ENCODE results near the gene CUX1.
"Not testable (repeated sequence)": the region's sequence is repeated elsewhere in the genome, so short reads cannot be mapped to it uniquely, and the experiment has no call there.

DNA sequence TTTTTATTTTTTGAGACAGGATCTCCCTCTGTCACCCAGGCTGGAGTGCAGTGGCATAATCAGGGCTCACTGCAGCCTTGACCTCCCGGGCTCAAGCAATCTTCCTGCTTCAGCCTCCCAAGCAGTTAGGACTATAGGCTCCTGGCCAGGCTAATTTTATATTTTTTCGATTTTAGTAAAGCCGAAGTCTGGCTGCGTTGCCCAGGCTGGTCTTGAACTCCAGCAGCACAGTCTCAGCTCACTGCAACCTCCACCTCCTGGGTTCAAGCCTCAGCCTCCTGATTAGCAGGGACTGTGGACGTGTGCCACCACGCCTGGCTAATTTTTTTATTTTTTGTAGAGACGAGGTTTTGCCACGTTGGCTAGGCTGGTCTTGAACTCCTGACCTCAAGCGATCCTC, 225.4 kb downstream of the CUX1 start:
- TF ChIP-seq, protein P1, sequence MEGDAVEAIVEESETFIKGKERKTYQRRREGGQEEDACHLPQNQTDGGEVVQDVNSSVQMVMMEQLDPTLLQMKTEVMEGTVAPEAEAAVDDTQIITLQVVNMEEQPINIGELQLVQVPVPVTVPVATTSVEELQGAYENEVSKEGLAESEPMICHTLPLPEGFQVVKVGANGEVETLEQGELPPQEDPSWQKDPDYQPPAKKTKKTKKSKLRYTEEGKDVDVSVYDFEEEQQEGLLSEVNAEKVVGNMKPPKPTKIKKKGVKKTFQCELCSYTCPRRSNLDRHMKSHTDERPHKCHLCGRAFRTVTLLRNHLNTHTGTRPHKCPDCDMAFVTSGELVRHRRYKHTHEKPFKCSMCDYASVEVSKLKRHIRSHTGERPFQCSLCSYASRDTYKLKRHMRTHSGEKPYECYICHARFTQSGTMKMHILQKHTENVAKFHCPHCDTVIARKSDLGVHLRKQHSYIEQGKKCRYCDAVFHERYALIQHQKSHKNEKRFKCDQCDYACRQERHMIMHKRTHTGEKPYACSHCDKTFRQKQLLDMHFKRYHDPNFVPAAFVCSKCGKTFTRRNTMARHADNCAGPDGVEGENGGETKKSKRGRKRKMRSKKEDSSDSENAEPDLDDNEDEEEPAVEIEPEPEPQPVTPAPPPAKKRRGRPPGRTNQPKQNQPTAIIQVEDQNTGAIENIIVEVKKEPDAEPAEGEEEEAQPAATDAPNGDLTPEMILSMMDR (IDR thresholded peaks at IDR 0.05; ENCODE audit: insufficient read depth, low read depth, low read length) = not testable (repeated sequence)
- TF ChIP-seq EZH2 (IDR thresholded peaks at IDR 0.05; ENCODE audit: insufficient read depth, low read length) = not testable (repeated sequence)

All from astrocyte (in vitro differentiated cells and primary cell).